Measurements from ENCODE around the gene IL1RN. TPM values are rescaled to one million over a fixed set of nuclear protein-coding genes. Genes with fewer than 3 reads are reported as not detected.

IL1RN gene
- total RNA-seq, 1 donor from 2014 or later: not detected

DNA sequence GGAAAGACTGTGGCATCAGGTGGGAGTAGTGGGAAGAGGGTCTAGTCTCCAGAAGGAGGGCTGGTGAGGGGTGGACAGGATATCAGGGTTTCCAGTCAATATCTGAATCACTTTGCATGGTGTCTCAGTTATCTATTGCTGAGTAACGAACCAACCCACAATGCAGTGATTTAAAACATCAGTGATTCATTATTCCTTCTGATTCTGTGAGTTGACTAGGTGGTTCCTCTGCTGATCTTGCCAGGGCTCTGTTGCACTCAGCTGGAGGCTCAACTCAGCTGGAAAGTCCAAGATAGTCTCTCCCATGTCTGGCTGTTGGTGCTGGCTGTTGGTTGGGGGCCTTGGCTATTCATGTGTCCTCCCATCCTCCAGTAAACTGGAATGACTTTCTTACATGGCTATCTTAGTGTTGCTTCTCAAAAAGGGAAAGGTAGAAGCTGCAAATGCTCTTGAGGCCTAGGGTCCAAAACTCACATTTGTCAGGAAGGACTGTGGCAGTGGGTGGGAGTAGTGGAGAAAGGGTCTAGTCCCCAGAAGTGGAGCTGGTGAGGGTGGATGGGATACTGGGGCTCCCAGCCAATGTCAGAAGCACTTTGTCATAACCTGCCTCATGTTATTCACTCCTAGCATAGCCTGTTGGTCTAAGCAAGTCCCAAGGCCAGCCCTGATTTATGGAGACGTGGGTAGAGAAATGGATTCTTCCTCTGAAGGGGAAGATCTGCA is 45.7 kb upstream of the IL1RN start:
- H3K4me3 Mint-ChIP-seq (ENCODE audit: unreplicated experiment): no peak overlapping the region
- H3K27me3 Mint-ChIP-seq (ENCODE audit: low read depth): peaks cover 51% of the 10 kb centered on the region
- H3K36me3 Mint-ChIP-seq (ENCODE audit: low read depth): no peaks in the 10 kb centered on the region
- no peaks in the 10 kb centered on the region for H3K4me1 Mint-ChIP-seq (ENCODE audit: low read depth)
- H3K9me3 Mint-ChIP-seq (ENCODE audit: low read depth): no peaks in the 10 kb centered on the region
- DNase-seq (ENCODE audit: low spot score): no peak
- TF ChIP-seq, protein P1, sequence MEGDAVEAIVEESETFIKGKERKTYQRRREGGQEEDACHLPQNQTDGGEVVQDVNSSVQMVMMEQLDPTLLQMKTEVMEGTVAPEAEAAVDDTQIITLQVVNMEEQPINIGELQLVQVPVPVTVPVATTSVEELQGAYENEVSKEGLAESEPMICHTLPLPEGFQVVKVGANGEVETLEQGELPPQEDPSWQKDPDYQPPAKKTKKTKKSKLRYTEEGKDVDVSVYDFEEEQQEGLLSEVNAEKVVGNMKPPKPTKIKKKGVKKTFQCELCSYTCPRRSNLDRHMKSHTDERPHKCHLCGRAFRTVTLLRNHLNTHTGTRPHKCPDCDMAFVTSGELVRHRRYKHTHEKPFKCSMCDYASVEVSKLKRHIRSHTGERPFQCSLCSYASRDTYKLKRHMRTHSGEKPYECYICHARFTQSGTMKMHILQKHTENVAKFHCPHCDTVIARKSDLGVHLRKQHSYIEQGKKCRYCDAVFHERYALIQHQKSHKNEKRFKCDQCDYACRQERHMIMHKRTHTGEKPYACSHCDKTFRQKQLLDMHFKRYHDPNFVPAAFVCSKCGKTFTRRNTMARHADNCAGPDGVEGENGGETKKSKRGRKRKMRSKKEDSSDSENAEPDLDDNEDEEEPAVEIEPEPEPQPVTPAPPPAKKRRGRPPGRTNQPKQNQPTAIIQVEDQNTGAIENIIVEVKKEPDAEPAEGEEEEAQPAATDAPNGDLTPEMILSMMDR (IDR thresholded peaks at IDR 0.05): no peak
- H3K27ac Mint-ChIP-seq (ENCODE audit: unreplicated experiment): no peak overlapping the region

DNA sequence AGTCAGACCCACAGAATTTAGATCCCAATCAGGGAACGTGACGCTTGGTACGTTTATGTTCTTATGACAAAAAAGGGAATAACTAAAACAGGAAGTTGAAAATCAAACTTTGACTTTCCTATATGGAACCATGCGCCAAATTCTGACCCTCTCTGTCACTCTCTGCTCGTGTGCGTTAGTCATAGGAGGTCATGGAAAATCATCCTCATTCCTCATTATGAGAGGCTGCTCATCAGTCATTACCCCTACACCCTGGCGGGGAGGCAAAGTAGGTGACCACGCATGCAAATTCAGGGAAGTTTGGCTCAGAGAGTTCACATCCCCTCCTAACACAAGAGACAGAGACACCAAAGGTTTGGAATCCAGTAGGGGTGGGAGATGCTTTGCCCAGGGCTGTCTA is 44.1 kb upstream of the IL1RN start:
- Mint-ChIP-seq H3K4me1 (ENCODE audit: low read depth) (no peaks in the 10 kb centered on the region), H3K4me3 (ENCODE audit: unreplicated experiment) (no peak overlapping the region), H3K27ac (ENCODE audit: unreplicated experiment) (no peak overlapping the region), H3K36me3 (ENCODE audit: low read depth) (no peaks in the 10 kb centered on the region), H3K9me3 (ENCODE audit: low read depth) (no peaks in the 10 kb centered on the region), H3K27me3 (ENCODE audit: low read depth) (peaks cover 48% of the 10 kb centered on the region)
- TF ChIP-seq, protein P1 (IDR thresholded peaks at IDR 0.05): no peak
- DNase-seq (ENCODE audit: low spot score): no peak

DNA sequence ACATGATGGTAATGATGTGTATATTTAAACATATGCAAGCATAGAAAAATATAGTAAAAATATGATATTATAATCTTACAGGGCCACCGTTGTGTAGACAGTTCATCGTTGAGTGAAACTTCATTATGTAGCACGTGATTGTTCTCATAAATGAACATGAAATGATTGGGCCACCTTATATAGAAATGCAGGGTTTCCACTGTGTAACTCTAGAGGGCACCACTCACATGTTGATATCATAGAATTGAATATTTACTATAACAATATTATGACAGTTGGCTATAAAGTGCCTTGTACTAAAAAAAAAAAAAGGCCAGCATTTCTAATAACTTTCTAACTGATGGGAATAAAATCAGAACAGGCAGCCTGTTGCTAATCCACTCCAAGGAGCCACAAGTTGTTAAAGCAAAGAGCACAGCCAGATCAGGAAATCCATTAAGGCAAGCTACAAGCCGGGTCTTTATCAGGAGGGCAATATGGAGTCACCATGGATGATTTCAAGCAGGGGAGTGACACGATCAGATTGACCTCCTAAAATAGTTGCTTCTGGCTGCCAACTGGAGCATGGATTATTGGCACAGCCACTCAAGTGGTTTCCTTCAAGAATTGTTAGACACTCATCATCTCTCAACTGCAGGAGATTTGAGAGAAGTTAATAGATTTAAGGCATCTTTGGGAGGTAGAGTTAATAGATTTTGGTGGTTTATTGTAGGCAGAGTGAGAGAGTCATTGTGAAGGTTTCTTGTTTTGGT is 43.0 kb upstream of the IL1RN start:
- Mint-ChIP-seq H3K9me3 (ENCODE audit: low read depth) (no peaks in the 10 kb centered on the region), H3K4me3 (ENCODE audit: unreplicated experiment) (no peak overlapping the region), H3K36me3 (ENCODE audit: low read depth) (no peaks in the 10 kb centered on the region), H3K27ac (ENCODE audit: unreplicated experiment) (no peak overlapping the region), H3K4me1 (ENCODE audit: low read depth) (no peaks in the 10 kb centered on the region), H3K27me3 (ENCODE audit: low read depth) (peaks cover 42% of the 10 kb centered on the region)
- DNase-seq (ENCODE audit: low spot score): no peak
- TF ChIP-seq, protein P1 (IDR thresholded peaks at IDR 0.05): peak; percentile 66

DNA sequence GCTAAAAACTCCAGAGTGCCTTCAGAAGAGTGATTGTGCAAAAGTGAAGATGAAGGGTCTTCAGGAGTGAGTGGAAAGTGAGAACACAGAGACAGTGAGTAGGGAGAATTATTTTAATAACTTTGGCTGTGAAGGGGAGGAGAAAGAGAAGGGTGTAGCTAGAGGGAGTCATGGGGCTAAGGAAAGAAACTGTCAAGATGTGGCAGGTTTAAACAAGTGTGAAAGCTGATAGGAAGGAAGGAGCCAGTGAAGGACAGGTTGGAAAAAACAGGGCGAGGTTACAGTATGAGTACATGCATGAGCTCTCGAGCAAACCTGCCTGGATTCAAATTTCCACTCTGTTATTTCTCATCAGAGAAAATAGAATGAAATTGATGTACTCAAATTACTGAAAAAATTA is 41.9 kb upstream of the IL1RN start:
- Mint-ChIP-seq H3K4me3 (ENCODE audit: unreplicated experiment) (no peak overlapping the region), H3K4me1 (ENCODE audit: low read depth) (no peaks in the 10 kb centered on the region), H3K27ac (ENCODE audit: unreplicated experiment) (no peak overlapping the region), H3K36me3 (ENCODE audit: low read depth) (no peaks in the 10 kb centered on the region), H3K9me3 (ENCODE audit: low read depth) (no peaks in the 10 kb centered on the region), H3K27me3 (ENCODE audit: low read depth) (peaks cover 37% of the 10 kb centered on the region)
- TF ChIP-seq, protein P1 (IDR thresholded peaks at IDR 0.05): no peak
- no peak for DNase-seq (ENCODE audit: low spot score)

DNA sequence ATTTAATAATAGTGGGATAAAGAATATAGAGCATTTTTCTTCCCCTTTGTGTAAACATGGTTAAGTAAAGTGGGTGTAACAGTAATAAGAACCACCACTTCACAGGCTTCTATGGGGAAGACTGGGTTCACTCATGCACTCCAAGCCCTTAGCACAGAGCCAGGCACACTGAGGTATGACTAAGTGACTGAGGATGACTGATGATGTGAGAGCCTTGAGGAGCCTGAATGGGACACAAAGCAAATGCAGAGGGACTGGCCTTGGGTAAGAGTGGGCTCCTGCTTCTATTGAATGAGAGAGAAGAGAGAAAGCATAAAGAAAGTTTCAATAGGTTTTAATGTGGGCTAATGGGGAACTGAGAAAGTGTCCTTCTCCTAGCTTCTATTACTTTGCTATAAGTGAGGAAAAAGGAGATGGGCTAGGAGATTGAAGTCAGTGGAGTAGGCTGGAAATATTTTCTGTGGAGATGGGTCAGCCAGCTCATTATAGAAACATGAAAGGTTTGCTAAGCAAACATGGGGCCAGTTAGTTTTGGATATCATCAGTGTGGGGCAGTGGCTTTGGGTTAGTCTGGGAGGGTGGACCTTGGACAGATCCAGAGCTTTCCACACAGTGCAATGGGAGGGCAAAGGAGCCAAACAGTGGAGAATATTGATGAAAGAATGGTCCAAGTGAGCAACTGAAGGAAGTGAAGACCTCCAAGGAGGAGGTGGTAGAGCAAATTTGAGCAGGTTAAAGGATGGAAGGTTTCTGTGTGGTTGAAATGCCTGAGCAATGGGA is 39.0 kb upstream of the IL1RN start:
- Mint-ChIP-seq H3K9me3 (ENCODE audit: low read depth) (no peaks in the 10 kb centered on the region), H3K4me1 (ENCODE audit: low read depth) (no peaks in the 10 kb centered on the region), H3K4me3 (ENCODE audit: unreplicated experiment) (no peak overlapping the region), H3K27ac (ENCODE audit: unreplicated experiment) (no peak overlapping the region), H3K27me3 (ENCODE audit: low read depth) (peaks cover 30% of the 10 kb centered on the region), H3K36me3 (ENCODE audit: low read depth) (no peaks in the 10 kb centered on the region)
- TF ChIP-seq, protein P1 (IDR thresholded peaks at IDR 0.05): no peak
- no peak for DNase-seq (ENCODE audit: low spot score)
